ENCODE data around the gene UPK2.

Gene UPK2

GRCh38 chr11:118923721-118924587 is 32.1 kb upstream of the UPK2 start:
- no peak for TF ChIP-seq CTCF (IDR thresholded peaks at IDR 0.05; ENCODE audit: control insufficient read depth, insufficient read depth, low read depth, low read length, missing control alignments)
- H3K4me3 ChIP-seq (ENCODE audit: control insufficient read depth, low read depth, low read length) = peak overlapping the region; percentile 99
- no peak for DNase-seq (ENCODE audit: low read depth)

- TF ChIP-seq CTCF (IDR thresholded peaks at IDR 0.05; ENCODE audit: control insufficient read depth, insufficient read depth, low read depth, low read length, missing control alignments) = no peak
- H3K4me3 ChIP-seq (ENCODE audit: control insufficient read depth, low read depth, low read length) = peak overlapping the region; percentile 99
- DNase-seq (ENCODE audit: low read depth) = no peak
These were observed 31.2 kb upstream of the UPK2 start for GRCh38 chr11:118924591-118925585.

GRCh38 chr11:118927554-118928100 is 28.5 kb upstream of the UPK2 start:
- no peak for TF ChIP-seq CTCF (IDR thresholded peaks at IDR 0.05; ENCODE audit: control insufficient read depth, insufficient read depth, low read depth, low read length, missing control alignments)
- peak overlapping the region; percentile 13 for H3K4me3 ChIP-seq (ENCODE audit: control insufficient read depth, low read depth, low read length)
- no peak for DNase-seq (ENCODE audit: low read depth)

- H3K4me3 ChIP-seq (ENCODE audit: control insufficient read depth, low read depth, low read length) = peak overlapping the region; percentile 76
- peak; percentile 84 for DNase-seq (ENCODE audit: low read depth)
- peak; percentile 93 for TF ChIP-seq CTCF (IDR thresholded peaks at IDR 0.05; ENCODE audit: control insufficient read depth, insufficient read depth, low read depth, low read length, missing control alignments)
These were observed 27.8 kb upstream of the UPK2 start for GRCh38 chr11:118928101-118928869.

GRCh38 chr11:118928870-118929500 is 27.1 kb upstream of the UPK2 start:
- DNase-seq (ENCODE audit: low read depth) = no peak
- H3K4me3 ChIP-seq (ENCODE audit: control insufficient read depth, low read depth, low read length) = peak overlapping the region; percentile 76
- TF ChIP-seq CTCF (IDR thresholded peaks at IDR 0.05; ENCODE audit: control insufficient read depth, insufficient read depth, low read depth, low read length, missing control alignments) = no peak

All from AG09309 (cell line).